IPS-15b (cell line): ENCODE measurements around the gene GFPT2.

ENCODE experiments used
- H3K27me3 ChIP-seq: one replicate; pipeline ENCODE4 v1.6.1; 2013; ENCODE audit warnings: low read length; ENCODE audit not compliant: control insufficient read depth, insufficient read depth
- H3K36me3 ChIP-seq: one replicate; pipeline ENCODE4 v1.6.1; 2013; ENCODE audit warnings: low read length; ENCODE audit not compliant: control insufficient read depth, insufficient read depth
- H3K4me1 ChIP-seq: one replicate; pipeline ENCODE4 v1.6.1; 2013; ENCODE audit warnings: mild to moderate bottlenecking, low read length; ENCODE audit not compliant: control insufficient read depth, insufficient read depth
- H3K4me3 ChIP-seq: one replicate; pipeline ENCODE4 v1.5.1; 2013; ENCODE audit warnings: low read depth, low read length
- H3K9ac ChIP-seq: one replicate; pipeline ENCODE4 v1.6.1; 2013; ENCODE audit warnings: low read depth, mild to moderate bottlenecking, low read length
- H3K9me3 ChIP-seq: one replicate; pipeline ENCODE4 v1.6.1; 2013; ENCODE audit warnings: mild to moderate bottlenecking, low read length; ENCODE audit not compliant: control insufficient read depth, insufficient read depth

The GFPT2 gene

GRCh38 chr5:180294411-180294810 is 58.7 kb downstream of the GFPT2 start:
- no peaks in the 10 kb centered on the region for H3K27me3 ChIP-seq
- H3K4me3 ChIP-seq = no peak overlapping the region
- no peaks in the 10 kb centered on the region for H3K36me3 ChIP-seq
- H3K9ac ChIP-seq = no peak overlapping the region
- H3K4me1 ChIP-seq = peaks cover 6% of the 10 kb centered on the region
- no peaks in the 10 kb centered on the region for H3K9me3 ChIP-seq

GRCh38 chr5:180291943-180292831 is 60.9 kb downstream of the GFPT2 start, which contains the start of gene MAPK9:
Gene MAPK9, minus strand, starts transcription at chr5:180292083. Its CDS starts 11,522 bp downstream, at chr5:180280561.
- Histone ChIP-seq H3K4me1 (peaks cover 9% of the 10 kb centered on the region), H3K27me3 (no peaks in the 10 kb centered on the region), H3K9me3 (no peaks in the 10 kb centered on the region), H3K36me3 (no peaks in the 10 kb centered on the region), H3K4me3 (peak within 1 kb of the TSS; percentile 80), H3K9ac (peak within 1 kb of the TSS; percentile 62)

- peak overlapping the region; percentile 70 for H3K4me3 ChIP-seq
- no peaks in the 10 kb centered on the region for H3K9me3 ChIP-seq
- H3K4me1 ChIP-seq = peaks cover 9% of the 10 kb centered on the region
- H3K36me3 ChIP-seq = no peaks in the 10 kb centered on the region
- no peaks in the 10 kb centered on the region for H3K27me3 ChIP-seq
- no peak overlapping the region for H3K9ac ChIP-seq
Observed at GRCh38 chr5:180291234-180291940, 61.7 kb downstream of the GFPT2 start.

GRCh38 chr5:180290568-180291233 is 62.4 kb downstream of the GFPT2 start:
- H3K4me1 ChIP-seq = peaks cover 9% of the 10 kb centered on the region
- no peaks in the 10 kb centered on the region for H3K9me3 ChIP-seq
- H3K4me3 ChIP-seq = peak overlapping the region; percentile 70
- no peaks in the 10 kb centered on the region for H3K27me3 ChIP-seq
- H3K36me3 ChIP-seq = no peaks in the 10 kb centered on the region
- no peak overlapping the region for H3K9ac ChIP-seq

GRCh38 chr5:180289966-180290365 is 63.2 kb downstream of the GFPT2 start:
- Histone ChIP-seq H3K36me3 (no peaks in the 10 kb centered on the region), H3K27me3 (no peaks in the 10 kb centered on the region), H3K9me3 (no peaks in the 10 kb centered on the region), H3K4me3 (no peak overlapping the region), H3K4me1 (peaks cover 9% of the 10 kb centered on the region), H3K9ac (no peak overlapping the region)

GRCh38 chr5:180289433-180289832 is 63.7 kb downstream of the GFPT2 start:
- H3K36me3 ChIP-seq = no peaks in the 10 kb centered on the region
- H3K4me3 ChIP-seq = no peak overlapping the region
- H3K9me3 ChIP-seq = no peaks in the 10 kb centered on the region
- H3K27me3 ChIP-seq = no peaks in the 10 kb centered on the region
- peaks cover 7% of the 10 kb centered on the region for H3K4me1 ChIP-seq
- H3K9ac ChIP-seq = no peak overlapping the region

GRCh38 chr5:180287868-180288267 is 65.3 kb downstream of the GFPT2 start:
- Histone ChIP-seq H3K36me3 (peaks cover 2% of the 10 kb centered on the region), H3K4me3 (no peak overlapping the region), H3K27me3 (no peaks in the 10 kb centered on the region), H3K4me1 (peaks cover 10% of the 10 kb centered on the region), H3K9me3 (no peaks in the 10 kb centered on the region), H3K9ac (no peak overlapping the region)

- no peaks in the 10 kb centered on the region for H3K9me3 ChIP-seq
- no peaks in the 10 kb centered on the region for H3K27me3 ChIP-seq
- peaks cover 4% of the 10 kb centered on the region for H3K36me3 ChIP-seq
- H3K4me3 ChIP-seq = no peak overlapping the region
- no peak overlapping the region for H3K9ac ChIP-seq
- H3K4me1 ChIP-seq = peaks cover 10% of the 10 kb centered on the region
Observed at GRCh38 chr5:180287404-180287803, 65.7 kb downstream of the GFPT2 start.

- Histone ChIP-seq H3K9me3 (no peaks in the 10 kb centered on the region), H3K36me3 (peaks cover 15% of the 10 kb centered on the region)
Observed at GRCh38 chr5:180284149-180284548, 69.0 kb downstream of the GFPT2 start.

GRCh38 chr5:180283026-180283615 is 70.0 kb downstream of the GFPT2 start:
- peaks cover 6% of the 10 kb centered on the region for H3K4me1 ChIP-seq
- H3K4me3 ChIP-seq = no peak overlapping the region
- H3K9me3 ChIP-seq = no peaks in the 10 kb centered on the region
- H3K27me3 ChIP-seq = no peaks in the 10 kb centered on the region
- no peak overlapping the region for H3K9ac ChIP-seq
- peaks cover 15% of the 10 kb centered on the region for H3K36me3 ChIP-seq

More at GRCh38 chr5:180284149-180284548, 69.0 kb downstream of the GFPT2 start:
- Histone ChIP-seq H3K9ac (no peak overlapping the region), H3K27me3 (no peaks in the 10 kb centered on the region), H3K4me1 (peaks cover 6% of the 10 kb centered on the region), H3K4me3 (no peak overlapping the region)

- Histone ChIP-seq H3K4me3 (no peak overlapping the region), H3K27me3 (no peaks in the 10 kb centered on the region), H3K4me1 (peaks cover 4% of the 10 kb centered on the region), H3K9ac (no peak overlapping the region), H3K36me3 (peaks cover 15% of the 10 kb centered on the region), H3K9me3 (no peaks in the 10 kb centered on the region)
Observed at GRCh38 chr5:180282281-180282680, 70.9 kb downstream of the GFPT2 start.
